ENCODE results near the gene TRMT6.

Gene TRMT6, protein sequence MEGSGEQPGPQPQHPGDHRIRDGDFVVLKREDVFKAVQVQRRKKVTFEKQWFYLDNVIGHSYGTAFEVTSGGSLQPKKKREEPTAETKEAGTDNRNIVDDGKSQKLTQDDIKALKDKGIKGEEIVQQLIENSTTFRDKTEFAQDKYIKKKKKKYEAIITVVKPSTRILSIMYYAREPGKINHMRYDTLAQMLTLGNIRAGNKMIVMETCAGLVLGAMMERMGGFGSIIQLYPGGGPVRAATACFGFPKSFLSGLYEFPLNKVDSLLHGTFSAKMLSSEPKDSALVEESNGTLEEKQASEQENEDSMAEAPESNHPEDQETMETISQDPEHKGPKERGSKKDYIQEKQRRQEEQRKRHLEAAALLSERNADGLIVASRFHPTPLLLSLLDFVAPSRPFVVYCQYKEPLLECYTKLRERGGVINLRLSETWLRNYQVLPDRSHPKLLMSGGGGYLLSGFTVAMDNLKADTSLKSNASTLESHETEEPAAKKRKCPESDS

GRCh38 chr20:5950271-5951031, at the start of gene TRMT6, which contains the start of gene MCM8:
Gene TRMT6 (minus strand): TSS chr20:5950533. CDS start chr20:5950405, 128 bp downstream.
Gene MCM8 (plus strand): TSS chr20:5950652. CDS start chr20:5952016, 1,364 bp downstream.
- H3K4me3 ChIP-seq (ENCODE audit: low read depth, low read length) = peak within 1 kb of the TSS; percentile 88
- TF ChIP-seq, protein P1, sequence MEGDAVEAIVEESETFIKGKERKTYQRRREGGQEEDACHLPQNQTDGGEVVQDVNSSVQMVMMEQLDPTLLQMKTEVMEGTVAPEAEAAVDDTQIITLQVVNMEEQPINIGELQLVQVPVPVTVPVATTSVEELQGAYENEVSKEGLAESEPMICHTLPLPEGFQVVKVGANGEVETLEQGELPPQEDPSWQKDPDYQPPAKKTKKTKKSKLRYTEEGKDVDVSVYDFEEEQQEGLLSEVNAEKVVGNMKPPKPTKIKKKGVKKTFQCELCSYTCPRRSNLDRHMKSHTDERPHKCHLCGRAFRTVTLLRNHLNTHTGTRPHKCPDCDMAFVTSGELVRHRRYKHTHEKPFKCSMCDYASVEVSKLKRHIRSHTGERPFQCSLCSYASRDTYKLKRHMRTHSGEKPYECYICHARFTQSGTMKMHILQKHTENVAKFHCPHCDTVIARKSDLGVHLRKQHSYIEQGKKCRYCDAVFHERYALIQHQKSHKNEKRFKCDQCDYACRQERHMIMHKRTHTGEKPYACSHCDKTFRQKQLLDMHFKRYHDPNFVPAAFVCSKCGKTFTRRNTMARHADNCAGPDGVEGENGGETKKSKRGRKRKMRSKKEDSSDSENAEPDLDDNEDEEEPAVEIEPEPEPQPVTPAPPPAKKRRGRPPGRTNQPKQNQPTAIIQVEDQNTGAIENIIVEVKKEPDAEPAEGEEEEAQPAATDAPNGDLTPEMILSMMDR (IDR thresholded peaks at IDR 0.05; ENCODE audit: low read depth, low read length) = no peak
- peak; percentile 97 for DNase-seq (ENCODE audit: low read depth, low spot score)
- in situ Hi-C loops (cut with HindIII; ENCODE audit: low sequenced_read_pairs) = no loop called here

- no peak for DNase-seq (ENCODE audit: low read depth, low spot score)
- no peak overlapping the region for H3K4me3 ChIP-seq (ENCODE audit: low read depth, low read length)
- TF ChIP-seq, protein P1 (IDR thresholded peaks at IDR 0.05; ENCODE audit: low read depth, low read length) = no peak
- in situ Hi-C loops (cut with HindIII; ENCODE audit: low sequenced_read_pairs) = no loop called here
These were observed 49.5 kb upstream of the TRMT6 start for GRCh38 chr20:5999783-6000182.

DNA sequence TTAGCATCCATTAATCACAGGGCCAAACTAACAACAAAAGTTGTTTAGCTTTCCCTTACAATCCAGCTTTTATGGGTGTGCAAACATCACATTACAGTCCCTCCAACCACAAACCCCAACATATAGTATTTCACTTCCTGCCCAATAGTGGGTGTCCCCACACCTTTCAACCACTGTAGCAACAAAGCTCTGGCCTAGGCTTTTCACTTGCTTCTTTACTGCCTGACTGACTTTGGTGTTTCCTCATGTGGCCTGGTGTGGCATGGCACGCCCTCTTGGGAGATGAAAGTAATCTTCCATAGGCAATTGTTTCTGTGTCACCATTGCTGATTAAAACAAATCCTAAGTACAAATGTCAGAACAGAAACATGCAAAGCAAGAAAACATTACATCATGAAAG, 46.4 kb upstream of the TRMT6 start:
- TF ChIP-seq, protein P1 (IDR thresholded peaks at IDR 0.05; ENCODE audit: low read depth, low read length) = no peak
- no peak for DNase-seq (ENCODE audit: low read depth, low spot score)
- in situ Hi-C loops (cut with HindIII; ENCODE audit: low sequenced_read_pairs) = no loop called here
- H3K4me3 ChIP-seq (ENCODE audit: low read depth, low read length) = no peak overlapping the region

DNA sequence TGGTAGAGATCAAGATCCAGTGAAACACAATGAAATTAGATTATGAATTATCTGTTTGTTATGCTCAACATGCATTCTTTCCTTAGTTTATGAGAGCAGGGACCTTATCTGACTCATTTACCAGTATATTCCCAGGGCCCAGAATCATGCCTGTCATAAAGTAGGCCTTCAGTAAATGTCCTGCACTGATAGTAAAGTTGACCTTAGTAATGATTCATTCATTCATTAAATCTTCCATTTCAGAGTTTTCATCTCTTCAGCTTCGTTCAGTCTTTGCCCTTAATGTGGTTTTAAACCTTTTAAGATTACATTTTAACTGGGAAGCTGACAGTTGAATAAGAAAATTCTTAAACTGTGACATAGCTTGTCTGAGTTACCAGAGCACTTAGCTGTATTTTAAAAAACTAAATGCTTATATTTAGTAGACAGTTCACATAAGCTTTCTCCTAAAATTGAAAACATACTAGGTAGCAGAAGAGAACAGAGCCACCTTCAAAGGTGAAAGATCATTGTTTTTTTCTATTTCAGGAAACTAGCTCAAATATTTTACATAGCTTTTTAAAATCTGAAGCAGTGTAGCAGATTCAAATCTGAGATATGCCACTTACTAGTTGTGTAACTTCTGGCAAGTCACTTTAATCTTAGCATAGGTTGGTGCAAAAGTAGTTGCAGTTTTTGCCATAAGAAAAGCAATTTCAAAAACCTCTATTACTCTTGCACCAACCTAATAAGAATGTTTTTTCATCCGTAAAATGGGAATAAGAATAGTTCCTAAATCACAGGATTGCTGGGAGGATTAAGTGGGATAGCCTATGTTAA, 41.5 kb upstream of the TRMT6 start:
- H3K4me3 ChIP-seq (ENCODE audit: low read depth, low read length) = no peak overlapping the region
- TF ChIP-seq, protein P1 (IDR thresholded peaks at IDR 0.05; ENCODE audit: low read depth, low read length) = no peak
- in situ Hi-C loops (cut with HindIII; ENCODE audit: low sequenced_read_pairs) = no loop called here
- no peak for DNase-seq (ENCODE audit: low read depth, low spot score)

DNA sequence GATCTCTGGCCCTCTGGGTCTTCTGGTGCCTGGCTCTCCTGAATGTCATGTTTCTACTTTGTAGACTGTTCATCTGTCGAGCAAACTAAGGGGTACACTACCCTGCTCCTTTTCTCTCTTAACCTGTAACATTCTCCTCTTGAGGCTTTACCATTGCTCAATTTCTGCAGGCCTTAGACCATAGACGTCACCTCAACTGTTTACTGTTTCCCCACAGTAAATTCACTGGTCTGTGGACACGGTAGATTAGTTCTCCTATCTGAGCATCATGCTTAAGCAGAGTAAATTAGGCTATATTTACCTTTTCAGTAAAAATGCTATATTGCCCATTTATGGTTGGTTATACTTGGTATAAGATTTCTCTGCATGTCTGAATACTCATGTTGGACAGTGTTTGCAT, 40.6 kb upstream of the TRMT6 start:
- in situ Hi-C loops (cut with HindIII; ENCODE audit: low sequenced_read_pairs) = no loop called here
- no peak overlapping the region for H3K4me3 ChIP-seq (ENCODE audit: low read depth, low read length)
- TF ChIP-seq, protein P1 (IDR thresholded peaks at IDR 0.05; ENCODE audit: low read depth, low read length) = no peak
- no peak for DNase-seq (ENCODE audit: low read depth, low spot score)

DNA sequence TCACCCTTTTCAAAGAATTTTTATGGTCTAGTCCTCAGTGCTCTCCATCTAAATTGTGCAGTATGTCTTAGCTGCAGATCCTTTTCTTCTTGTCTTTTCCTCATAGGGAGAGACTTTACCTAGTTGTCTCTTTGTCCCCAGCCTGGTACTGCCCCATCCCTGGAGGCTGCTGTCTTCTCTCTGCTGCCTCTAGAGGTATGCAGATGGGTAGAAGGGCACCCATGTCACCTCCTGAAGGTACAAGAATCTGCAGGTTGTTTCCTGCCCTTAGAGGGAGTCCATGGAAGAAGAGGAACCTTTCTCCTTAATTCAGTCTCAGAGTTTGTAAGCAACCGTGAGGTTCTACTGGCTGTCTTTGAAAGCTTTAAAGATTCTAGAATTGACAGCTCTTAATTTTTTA, 39.2 kb upstream of the TRMT6 start:
- in situ Hi-C loops (cut with HindIII; ENCODE audit: low sequenced_read_pairs) = no loop called here
- TF ChIP-seq, protein P1 (IDR thresholded peaks at IDR 0.05; ENCODE audit: low read depth, low read length) = no peak
- DNase-seq (ENCODE audit: low read depth, low spot score) = no peak
- no peak overlapping the region for H3K4me3 ChIP-seq (ENCODE audit: low read depth, low read length)
